ENCODE results near the gene MAST3. TPM values are rescaled to one million over a fixed set of nuclear protein-coding genes. Genes with fewer than 3 reads are reported as not detected.
A peak's percentile ranks its signal among the peaks of the same experiment; 100 is the strongest.

MAST3 gene
- total and polyA plus RNA-seq, 2 of the 13 experiments (the other 11 are each of a cell fraction or from before 2014, with no cell fraction given) = 4.1 to 4.6 TPM

DNA sequence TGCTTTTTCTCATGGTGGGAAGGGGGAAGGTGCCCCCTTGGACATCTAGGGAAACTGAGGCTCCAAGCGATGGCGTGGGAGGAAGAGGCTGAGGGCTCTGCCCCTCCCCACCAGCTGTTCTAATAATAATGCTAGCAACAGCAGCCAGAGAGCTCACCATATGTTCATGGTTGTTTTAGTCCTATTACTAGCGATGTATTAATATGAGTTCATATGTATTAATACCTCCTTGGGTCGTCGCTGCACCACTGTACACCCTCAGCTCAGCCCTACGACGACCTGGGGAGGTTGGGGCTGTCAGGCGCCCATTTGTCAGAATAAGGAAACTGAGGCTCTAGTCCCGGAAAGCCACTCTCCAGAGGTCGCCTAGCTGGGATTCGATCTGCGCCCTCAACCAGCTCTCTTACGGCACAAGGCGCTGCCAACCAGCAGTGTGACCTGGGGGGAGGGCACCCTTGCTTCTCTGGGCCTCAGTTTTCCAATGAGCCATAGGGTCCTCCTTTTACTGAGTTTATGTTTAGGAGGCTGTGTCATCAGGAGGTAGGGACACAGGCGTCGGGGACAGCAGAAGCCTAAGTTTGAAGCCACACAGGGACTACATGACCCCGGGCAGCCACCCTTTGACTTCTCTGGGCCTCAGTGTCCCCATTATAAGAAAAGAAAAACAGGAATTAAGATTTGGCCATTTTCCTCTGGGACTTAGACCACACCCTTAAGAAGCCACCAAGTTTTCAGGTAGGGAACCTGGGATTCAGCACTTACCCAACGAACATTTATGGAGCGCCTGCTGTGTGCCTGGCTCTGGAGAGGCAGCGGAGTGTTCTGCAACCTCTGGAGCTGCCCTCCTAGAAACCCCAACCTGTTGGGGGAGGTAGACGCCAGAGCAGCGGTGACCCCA, 664 bp downstream of the MAST3 start (continued):
- TF ChIP-seq, protein P1, sequence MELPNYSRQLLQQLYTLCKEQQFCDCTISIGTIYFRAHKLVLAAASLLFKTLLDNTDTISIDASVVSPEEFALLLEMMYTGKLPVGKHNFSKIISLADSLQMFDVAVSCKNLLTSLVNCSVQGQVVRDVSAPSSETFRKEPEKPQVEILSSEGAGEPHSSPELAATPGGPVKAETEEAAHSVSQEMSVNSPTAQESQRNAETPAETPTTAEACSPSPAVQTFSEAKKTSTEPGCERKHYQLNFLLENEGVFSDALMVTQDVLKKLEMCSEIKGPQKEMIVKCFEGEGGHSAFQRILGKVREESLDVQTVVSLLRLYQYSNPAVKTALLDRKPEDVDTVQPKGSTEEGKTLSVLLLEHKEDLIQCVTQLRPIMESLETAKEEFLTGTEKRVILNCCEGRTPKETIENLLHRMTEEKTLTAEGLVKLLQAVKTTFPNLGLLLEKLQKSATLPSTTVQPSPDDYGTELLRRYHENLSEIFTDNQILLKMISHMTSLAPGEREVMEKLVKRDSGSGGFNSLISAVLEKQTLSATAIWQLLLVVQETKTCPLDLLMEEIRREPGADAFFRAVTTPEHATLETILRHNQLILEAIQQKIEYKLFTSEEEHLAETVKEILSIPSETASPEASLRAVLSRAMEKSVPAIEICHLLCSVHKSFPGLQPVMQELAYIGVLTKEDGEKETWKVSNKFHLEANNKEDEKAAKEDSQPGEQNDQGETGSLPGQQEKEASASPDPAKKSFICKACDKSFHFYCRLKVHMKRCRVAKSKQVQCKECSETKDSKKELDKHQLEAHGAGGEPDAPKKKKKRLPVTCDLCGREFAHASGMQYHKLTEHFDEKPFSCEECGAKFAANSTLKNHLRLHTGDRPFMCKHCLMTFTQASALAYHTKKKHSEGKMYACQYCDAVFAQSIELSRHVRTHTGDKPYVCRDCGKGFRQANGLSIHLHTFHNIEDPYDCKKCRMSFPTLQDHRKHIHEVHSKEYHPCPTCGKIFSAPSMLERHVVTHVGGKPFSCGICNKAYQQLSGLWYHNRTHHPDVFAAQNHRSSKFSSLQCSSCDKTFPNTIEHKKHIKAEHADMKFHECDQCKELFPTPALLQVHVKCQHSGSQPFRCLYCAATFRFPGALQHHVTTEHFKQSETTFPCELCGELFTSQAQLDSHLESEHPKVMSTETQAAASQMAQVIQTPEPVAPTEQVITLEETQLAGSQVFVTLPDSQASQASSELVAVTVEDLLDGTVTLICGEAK (IDR thresholded peaks at IDR 0.05) = no peak
- TF ChIP-seq, protein P1 (CRISPR knock-in tag; IDR thresholded peaks at IDR 0.05) = 0 out of 2 replicates have a peak, but pooled peaks have one; percentile 11

Measured in HepG2 (cell line).